Small intestine (tissue), 7 donors: Measurements from ENCODE around the gene ZMIZ2. TPM values are rescaled to one million over a fixed set of nuclear protein-coding genes. Genes with fewer than 3 reads are reported as not detected.
A peak's percentile ranks its signal among the peaks of the same experiment; 100 is the strongest.
"Not testable (repeated sequence)": the region's sequence is repeated elsewhere in the genome, so short reads cannot be mapped to it uniquely, and the experiment has no call there.

Source experiments
- DNase-seq, 2 donors: peaks; one replicate each; pipeline versions ENCODE4 v3.0.0 to v3.0.0-alpha.2; 2013
- FAIRE-seq: peaks from 2 replicates; lab custom pipeline; 2012; peaks lifted over from hg19 to GRCh38; lab: Jason Lieb, UNC
- H3K27ac ChIP-seq, 3 donors: one replicate each; pipeline ENCODE4 v1.5.1; 2013; ENCODE audit warnings: low read length in 2 of 3, mild to moderate bottlenecking in 2 of 3, control low read depth in 1 of 3, inconsistent platforms in 1 of 3, low read depth in 1 of 3, moderate library complexity in 1 of 3
- H3K27me3 ChIP-seq, 3 donors: one replicate each; pipeline ENCODE4 v1.6.1; 2013; ENCODE audit warnings: low read length in 3 of 3, inconsistent platforms in 1 of 3; ENCODE audit not compliant: control insufficient read depth in 3 of 3, insufficient read depth in 3 of 3
- H3K36me3 ChIP-seq, 3 donors: one replicate each; pipeline ENCODE4 v1.6.1; 2013; ENCODE audit warnings: low read length in 3 of 3, inconsistent platforms in 1 of 3, low read depth in 1 of 3, mild to moderate bottlenecking in 1 of 3, moderate library complexity in 1 of 3; ENCODE audit not compliant: control insufficient read depth in 3 of 3, insufficient read depth in 2 of 3
- H3K4me1 ChIP-seq, 3 donors: one replicate each; pipeline ENCODE4 v1.6.1; 2013; ENCODE audit warnings: low read length in 2 of 3, inconsistent platforms in 1 of 3, low read depth in 1 of 3, mild to moderate bottlenecking in 1 of 3, moderate library complexity in 1 of 3; ENCODE audit not compliant: control insufficient read depth in 3 of 3, insufficient read depth in 2 of 3
- H3K4me3 ChIP-seq, 3 donors: one replicate each; pipeline ENCODE4 v1.5.1; 2013; ENCODE audit warnings: low read length in 3 of 3, control low read depth in 1 of 3, inconsistent platforms in 1 of 3, low read depth in 1 of 3, mild to moderate bottlenecking in 1 of 3, moderate library complexity in 1 of 3
- H3K9me3 ChIP-seq, 2 donors: one replicate each; pipeline ENCODE4 v1.6.1; 2013; ENCODE audit warnings: low read depth in 1 of 2, low read length in 1 of 2; ENCODE audit not compliant: control insufficient read depth in 2 of 2, insufficient read depth in 1 of 2
- WGBS, 3 donors: extraction: QIAGEN DNeasy Blood & Tissue Kit; methylation state at CpG; one replicate each; pipeline ENCODE4 v1.1.7; 2013; 5-methylcytosine and 5-hydroxymethylcytosine counted together
- polyA plus RNA-seq, 4 donors: library from polyadenylated mRNA; stranded (reverse) in 3 of 4; unstranded in 1 of 4; fragments of 200-250 nt in 3 of 4; fragments of 120-200 nt in 1 of 4; gene quantifications; one replicate each; pipeline versions ENCODE4 v1.2.1 to v1.2.3, GENCODE V29; 2013
- donor health status: healthy with polysubstance abuse.
- donor health status: control.
- donor health status: control.
- donor health status: Bipolar disorder and iron deficiency.
- donor health status: healthy.

ZMIZ2 gene
- polyA plus RNA-seq, 4 donors, result 18.9 to 75.2 (median 37.6) TPM

DNA sequence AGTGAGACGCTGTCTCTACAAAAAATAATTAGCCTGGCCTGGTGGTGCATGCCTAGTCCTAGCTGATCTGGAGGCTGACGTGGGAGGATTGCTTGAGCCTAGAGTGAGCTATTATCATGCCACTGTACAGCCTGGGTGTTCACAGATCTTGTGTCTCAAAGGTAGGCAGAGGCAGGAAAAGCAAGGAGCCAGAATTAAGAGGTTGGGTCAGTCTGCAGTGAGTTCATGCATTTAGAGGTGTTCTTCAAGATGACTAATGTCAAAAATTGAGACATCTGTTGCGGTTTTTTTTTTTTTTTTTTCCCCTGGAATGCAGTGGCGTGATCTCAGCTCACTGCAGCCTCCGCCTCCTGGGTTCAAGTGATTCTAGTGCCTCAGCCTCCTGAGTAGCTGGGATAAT, 53.2 kb downstream of the ZMIZ2 start:
- Histone ChIP-seq H3K4me1 (peaks cover 0 to 3% (median 0%) of the 10 kb centered on the region in 3 donors), H3K4me3 (no peak overlapping the region), H3K27me3 (no peaks in the 10 kb centered on the region), H3K36me3 (peaks cover 14 to 48% (median 15%) of the 10 kb centered on the region in 3 donors), H3K27ac (no peak overlapping the region), H3K9me3 (no peaks in the 10 kb centered on the region)
- DNase-seq, result no peak
- 86 to 90% (median 87%) methylated on average over 5 of the region's 5 CpGs for WGBS, 3 donors
- no peak for FAIRE-seq

DNA sequence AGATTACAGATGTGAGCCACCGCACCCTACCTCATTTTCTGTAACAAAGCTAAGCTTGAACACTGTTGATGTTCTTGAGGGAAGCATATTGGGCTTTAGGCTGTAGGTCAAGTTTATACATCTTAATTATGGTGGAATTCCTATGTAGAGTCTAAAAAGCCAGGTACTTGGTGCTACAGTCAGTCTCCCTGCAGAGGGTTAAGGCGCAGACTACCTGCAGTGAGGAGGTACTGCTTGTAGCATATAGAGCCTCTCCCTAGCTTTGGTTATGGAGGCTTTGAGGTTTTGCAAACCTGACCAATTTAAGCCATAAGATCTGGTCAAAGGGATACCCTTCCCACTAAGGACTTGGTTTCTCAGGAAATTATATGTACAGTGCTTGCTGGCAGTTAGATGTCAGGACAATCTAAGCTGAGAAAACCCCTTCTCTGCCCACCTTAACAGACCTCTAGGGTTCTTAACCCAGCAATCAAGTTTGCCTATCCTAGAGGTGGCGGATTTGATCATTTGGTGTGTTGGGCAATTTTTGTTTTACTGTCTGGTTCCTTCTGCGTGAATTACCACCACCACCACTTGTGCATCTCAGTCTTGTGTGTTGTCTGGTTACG, 53.9 kb downstream of the ZMIZ2 start:
- H3K27ac ChIP-seq, result no peak overlapping the region
- H3K4me3 ChIP-seq, result no peak overlapping the region
- no peak for DNase-seq
- no peaks in the 10 kb centered on the region for H3K9me3 ChIP-seq
- peaks cover 14 to 48% (median 15%) of the 10 kb centered on the region in 3 donors for H3K36me3 ChIP-seq
- no peak for FAIRE-seq
- 94 to 95% (median 95%) methylated on average over 5 of the region's 5 CpGs for WGBS, 3 donors
- peaks cover 0 to 3% (median 0%) of the 10 kb centered on the region in 3 donors for H3K4me1 ChIP-seq
- H3K27me3 ChIP-seq, result no peaks in the 10 kb centered on the region

DNA sequence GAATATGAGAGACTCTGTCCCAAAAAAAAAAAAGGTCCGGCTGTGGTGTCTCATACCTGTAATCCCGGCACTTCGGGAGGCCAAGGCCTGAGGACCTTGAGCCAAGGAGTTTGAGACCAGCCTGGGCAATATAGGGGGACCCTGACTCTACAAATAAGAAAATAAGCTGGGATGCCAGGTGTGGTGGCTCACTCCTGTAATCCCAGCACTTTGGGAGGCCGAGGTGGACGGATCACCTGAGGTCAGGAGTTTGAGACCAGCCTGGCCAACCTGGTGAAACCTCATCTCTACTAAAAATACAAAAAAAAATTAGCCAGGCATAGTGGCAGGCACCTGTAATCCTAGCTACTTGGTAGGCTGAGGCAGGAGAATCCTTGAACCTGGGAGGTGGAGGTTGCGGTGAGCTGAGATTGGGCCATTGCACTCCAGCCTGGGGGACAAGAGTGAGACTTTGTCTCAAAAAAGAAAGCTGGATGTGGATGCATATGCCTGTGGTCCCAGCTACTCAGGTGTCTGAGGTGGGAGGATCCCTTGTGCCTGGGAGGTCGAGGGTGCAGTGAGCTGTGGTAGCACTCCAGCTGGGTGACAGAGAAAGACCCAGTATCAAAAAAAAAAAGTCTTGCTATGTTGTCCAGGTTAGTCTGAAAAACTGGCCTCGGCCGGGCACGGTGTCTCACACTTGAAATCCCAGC, 55.3 kb downstream of the ZMIZ2 start:
- not testable (repeated sequence) for H3K27ac ChIP-seq, FAIRE-seq, DNase-seq, H3K4me1 ChIP-seq, H3K9me3 ChIP-seq, H3K4me3 ChIP-seq, H3K27me3 ChIP-seq
- H3K36me3 ChIP-seq, result peaks cover 14 to 48% (median 15%) of the 10 kb centered on the region in 3 donors
- 90 to 91% (median 91%) methylated on average over 10 of the region's 10 CpGs for WGBS, 3 donors

DNA sequence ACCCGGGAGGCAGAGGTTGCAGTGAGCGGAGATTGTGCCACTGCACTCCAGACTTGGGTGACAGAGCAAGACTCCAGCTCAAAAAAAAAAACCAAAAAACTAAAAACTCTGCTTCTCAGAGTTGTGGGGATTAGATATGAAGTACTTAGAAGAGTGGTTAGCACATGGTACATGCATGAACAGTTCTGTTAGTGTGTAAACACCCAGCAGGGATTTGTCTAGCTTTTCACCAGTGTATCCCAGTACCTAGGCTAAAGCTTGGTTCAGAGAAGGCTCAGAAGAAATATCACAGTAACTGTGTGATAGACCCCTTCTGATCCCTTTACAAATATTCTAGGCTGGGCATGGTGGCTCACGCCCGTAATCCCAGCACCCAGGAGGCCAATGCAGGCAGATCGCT, 57.3 kb downstream of the ZMIZ2 start:
- 87 to 94% (median 93%) methylated on average over 5 of the region's 5 CpGs for WGBS, 3 donors
- Histone ChIP-seq H3K27ac (no peak overlapping the region), H3K4me3 (no peak overlapping the region), H3K9me3 (no peaks in the 10 kb centered on the region), H3K27me3 (no peaks in the 10 kb centered on the region), H3K36me3 (peaks cover 9 to 33% (median 11%) of the 10 kb centered on the region in 3 donors), H3K4me1 (no peaks in the 10 kb centered on the region)
- FAIRE-seq, result no peak
- DNase-seq, result no peak

DNA sequence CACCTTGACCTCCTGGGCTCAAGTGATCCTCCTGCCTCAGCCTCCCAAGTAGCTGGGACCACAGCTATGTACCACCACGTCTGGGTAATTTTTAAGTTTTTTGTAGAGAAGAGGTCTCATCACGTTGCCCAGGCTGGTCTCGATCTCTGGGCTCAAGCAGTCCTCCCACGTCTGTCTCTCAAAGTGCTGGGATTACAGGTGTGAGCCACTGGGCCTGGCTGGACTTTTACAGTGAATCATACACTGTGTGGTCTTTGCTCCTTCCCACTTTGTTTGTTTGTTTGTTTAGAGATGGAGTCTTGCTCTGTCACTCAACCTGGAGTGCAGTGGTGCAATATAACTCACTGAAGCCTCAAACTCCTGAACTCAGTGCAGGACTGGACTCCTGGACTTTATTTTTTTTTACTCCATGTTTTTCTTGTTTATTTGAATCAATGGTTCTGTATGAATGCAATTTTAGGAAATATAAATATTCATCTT, 60.3 kb downstream of the ZMIZ2 start:
- FAIRE-seq, result no peak
- no peaks in the 10 kb centered on the region for H3K9me3 ChIP-seq
- WGBS, 3 donors, result 71 to 83% (median 82%) methylated on average over 4 of the region's 4 CpGs

DNA sequence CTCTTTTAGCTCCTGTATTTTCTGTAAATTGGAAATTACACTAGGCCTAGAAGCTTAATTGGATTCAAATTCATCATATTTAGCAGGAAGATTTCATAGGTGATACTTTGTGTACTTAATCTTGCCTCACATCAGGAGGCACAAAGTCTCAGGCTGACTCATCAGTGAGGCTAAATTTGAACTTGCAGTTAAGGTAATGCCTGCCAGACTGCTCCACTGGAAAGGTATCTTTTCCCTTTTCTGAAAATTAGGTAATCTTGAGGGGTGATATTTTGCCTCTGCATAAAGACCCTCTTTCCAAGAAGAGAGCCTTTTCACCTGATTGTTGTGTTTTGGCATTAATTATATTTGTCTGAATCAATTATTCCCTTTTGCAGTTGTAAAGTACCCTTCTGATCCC, 62.4 kb downstream of the ZMIZ2 start:
- Histone ChIP-seq H3K36me3 (no peaks in the 10 kb centered on the region), H3K9me3 (no peaks in the 10 kb centered on the region), H3K4me3 (no peak overlapping the region), H3K4me1 (no peaks in the 10 kb centered on the region), H3K27me3 (no peaks in the 10 kb centered on the region), H3K27ac (no peak overlapping the region)
- DNase-seq (peak in 1 of 2 donors; percentile 59), FAIRE-seq (no peak)

More for the DNA sequence above, 60.3 kb downstream of the ZMIZ2 start:
- Histone ChIP-seq H3K27me3 (no peaks in the 10 kb centered on the region), H3K27ac (no peak overlapping the region), H3K4me1 (no peaks in the 10 kb centered on the region), H3K36me3 (peaks cover 0 to 10% (median 0%) of the 10 kb centered on the region in 3 donors), H3K4me3 (no peak overlapping the region)
- no peak for DNase-seq

DNA sequence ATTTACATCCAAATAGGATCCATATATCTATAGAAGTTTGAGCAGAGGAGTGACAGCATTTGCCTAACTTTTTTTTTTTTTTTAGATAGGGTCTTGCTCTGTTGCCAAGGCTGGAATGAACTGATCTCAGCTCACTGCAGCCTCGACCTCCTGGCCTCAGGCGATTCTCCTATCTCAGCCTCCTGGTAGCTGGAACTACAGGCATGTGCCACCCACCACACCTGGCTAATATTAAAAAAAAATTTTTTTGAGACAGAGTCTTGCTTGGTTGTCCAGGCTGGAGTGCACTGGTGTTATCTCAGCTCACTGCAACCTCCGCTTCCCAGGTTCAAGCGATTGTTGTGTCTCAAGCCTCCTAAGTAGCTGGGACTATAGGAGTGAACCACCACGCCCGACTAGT, 62.9 kb downstream of the ZMIZ2 start:
- 88 to 95% (median 88%) methylated on average over 6 of the region's 6 CpGs for WGBS, 3 donors
- DNase-seq (no peak), FAIRE-seq (no peak)
- Histone ChIP-seq H3K4me1 (no peaks in the 10 kb centered on the region), H3K4me3 (no peak overlapping the region), H3K27ac (no peak overlapping the region), H3K9me3 (no peaks in the 10 kb centered on the region), H3K27me3 (no peaks in the 10 kb centered on the region), H3K36me3 (no peaks in the 10 kb centered on the region)

DNA sequence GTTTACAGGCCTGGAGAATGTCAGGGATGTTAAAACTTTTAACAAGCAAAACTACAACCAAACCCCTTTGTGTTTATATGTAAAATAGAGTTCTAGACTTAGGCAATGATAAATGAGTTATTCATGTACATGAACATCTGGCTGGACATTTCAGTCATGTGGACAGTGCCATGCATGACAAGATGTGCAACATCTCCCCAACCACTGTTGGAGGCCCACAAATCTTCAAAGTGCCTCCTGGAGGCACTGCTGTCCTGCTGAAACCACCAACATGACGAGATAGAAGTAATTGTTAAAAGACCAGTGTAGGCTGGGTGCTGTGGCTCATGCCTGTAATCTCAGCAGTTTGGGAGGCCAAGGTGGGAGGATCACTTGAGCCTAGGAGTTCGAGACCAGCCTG, 66.3 kb downstream of the ZMIZ2 start:
- Histone ChIP-seq H3K4me3 (no peak overlapping the region), H3K36me3 (no peaks in the 10 kb centered on the region), H3K27ac (no peak overlapping the region), H3K4me1 (no peaks in the 10 kb centered on the region), H3K9me3 (no peaks in the 10 kb centered on the region), H3K27me3 (no peaks in the 10 kb centered on the region)
- no peak for DNase-seq
- FAIRE-seq, result no peak
- WGBS, 3 donors, result 86 to 91% (median 90%) methylated on average over 2 of the region's 2 CpGs
